ENCODE results near the gene GYPA. TPM values are rescaled to one million over a fixed set of nuclear protein-coding genes. Genes with fewer than 3 reads are reported as not detected.

Gene GYPA
- total RNA-seq, 1 experiment from 2014 or later, result not detected

- no peaks in the 10 kb centered on the region for H3K23me2 ChIP-seq (ENCODE audit: insufficient read length, low read depth, low read length, poor library complexity, severe bottlenecking)
- DNase-seq, result no peak
These were observed 49.5 kb upstream of the GYPA start for GRCh38 chr4:144190009-144190408.

More at GRCh38 chr4:144190009-144190408, 49.5 kb upstream of the GYPA start:
- Histone ChIP-seq H3K4me1 (ENCODE audit: insufficient read depth, low read length) (no peaks in the 10 kb centered on the region; the same call in 1 of the 2 replicates), H3T11ph (ENCODE audit: low read length) (no peak overlapping the region), H3K79me1 (ENCODE audit: insufficient read depth, low read depth, low read length, poor library complexity, severe bottlenecking) (no peaks in the 10 kb centered on the region), H2BK20ac (ENCODE audit: low read depth, low read length, poor library complexity, severe bottlenecking) (no peak overlapping the region), H4K5ac (ENCODE audit: insufficient read length, low read depth, low read length) (no peak overlapping the region), H3K9ac (ENCODE audit: extremely low read depth, insufficient read length, low read length) (no peak overlapping the region), H2BK120ac (ENCODE audit: low read depth, low read length, poor library complexity, severe bottlenecking) (no peak overlapping the region), H3K4me2 (ENCODE audit: insufficient read depth, insufficient read length, low read length) (no peak overlapping the region), H2AK5ac (ENCODE audit: insufficient read length, low read length) (no peak overlapping the region), H4K20me1 (ENCODE audit: control insufficient read depth, insufficient read depth, insufficient read length) (no peaks in the 10 kb centered on the region), H4K8ac (replicated peaks; ENCODE audit: insufficient read length, low read depth, low read length) (no peak overlapping the region), H3K79me2 (ENCODE audit: insufficient read depth, low read length) (no peaks in the 10 kb centered on the region), H2BK5ac (ENCODE audit: insufficient read length, low read length) (no peak overlapping the region), H3K23ac (ENCODE audit: insufficient read length, low read depth, low read length) (no peak overlapping the region), H3K4ac (ENCODE audit: low read depth, low read length) (no peak overlapping the region), H3K27ac (ENCODE audit: insufficient read length, low read depth, low read length) (no peak overlapping the region), H4K91ac (ENCODE audit: insufficient read length, low read depth, low read length) (no peak overlapping the region), H3K18ac (ENCODE audit: insufficient read length, low read depth, low read length) (no peak overlapping the region), H2BK15ac (ENCODE audit: low read depth, low read length) (no peak overlapping the region), H2BK12ac (ENCODE audit: insufficient read length, low read depth, low read length) (no peak overlapping the region), H3K27me3 (ENCODE audit: insufficient read depth, low read length) (no peaks in the 10 kb centered on the region), H3K56ac (ENCODE audit: insufficient read length, low read depth, low read length) (no peak overlapping the region), H3K14ac (ENCODE audit: insufficient read depth, low read length) (no peak overlapping the region), H2AFZ (ENCODE audit: low read length) (no peak overlapping the region), H3K9me3 (ENCODE audit: control insufficient read depth, low read depth, low read length) (no peaks in the 10 kb centered on the region)
- H3K27me3 Mint-ChIP-seq (ENCODE audit: low read depth), result no peaks in the 10 kb centered on the region; the same call in none of the 2 replicates
- H3K4me1 Mint-ChIP-seq, result peaks cover 16 to 21% of the 10 kb centered on the region in 2 experiments
- no CpG with 5 or more reads among the region's 2 CpGs for WGBS (ENCODE audit: extremely low coverage, insufficient read length, low lambda C conversion rate)
- TF ChIP-seq CTCF (conservative IDR thresholded peaks at IDR 0.05), result no peak
- H3K27ac Mint-ChIP-seq, result no peak overlapping the region
- H3K4me3 Mint-ChIP-seq, result no peak overlapping the region
- no peaks in the 10 kb centered on the region for H3K36me3 Mint-ChIP-seq (ENCODE audit: insufficient read depth in 1 of 3, low read depth in 3 of 3)
- peaks cover 3% of the 10 kb centered on the region in 2 experiments; a peak in 3 of 5 replicates for H3K9me3 Mint-ChIP-seq
